K562 (cell line): ENCODE data around the gene MVP. TPM values are rescaled to one million over a fixed set of nuclear protein-coding genes. Genes with fewer than 3 reads are reported as not detected.

Source experiments
- FOS ChIP-seq: IDR thresholded peaks from 3 replicates; pipeline ENCODE4 v1.6.1; 2011; ENCODE audit not compliant: insufficient read length; ENCODE audit errors: extremely low read depth
- MYC ChIP-seq, 2 experiments: fragments of 250-450 bp in 1 of 2; sonication (Bioruptor Pico) in 1 of 2; IDR thresholded peaks; 2 replicates each; pipeline versions ENCODE4 v1.5.1 to v1.6.1; 2012 to 2021; ENCODE audit warnings: low read depth in 2 of 2, borderline replicate concordance in 1 of 2, improper control_type of control experiment in 1 of 2, low read length in 1 of 2, mild to moderate bottlenecking in 1 of 2, moderate library complexity in 1 of 2
- SFPQ ChIP-seq: fragments of 200-400 bp; formaldehyde crosslinking; IDR thresholded peaks from 2 replicates; pipeline ENCODE4 v1.6.1; 2017; ENCODE audit warnings: mild to moderate bottlenecking, low read depth, low read length, moderate library complexity
- ZFX ChIP-seq: sonication (generic); formaldehyde crosslinking; IDR thresholded peaks from 2 replicates; pipeline ENCODE4 v1.8.0; 2022; ENCODE audit warnings: mild to moderate bottlenecking, missing genetic modification reagents, moderate library complexity
- ZNF318 ChIP-seq, 2 experiments: fragments of 450-650 bp; IDR thresholded peaks; 2 replicates each; pipeline ENCODE4 v1.6.1; 2016; ENCODE audit warnings: mild to moderate bottlenecking in 2 of 2, borderline replicate concordance in 1 of 2, low read depth in 1 of 2, moderate library complexity in 1 of 2
- ZNF449 ChIP-seq: fragments of 250-450 bp; sonication (Bioruptor Pico); IDR thresholded peaks from 2 replicates; pipeline ENCODE4 v1.8.0; 2022; ENCODE audit warnings: moderate library complexity, mild to moderate bottlenecking, inconsistent platforms
- ZNF740 ChIP-seq, 3 experiments: fragments of 200-800 bp in 1 of 3; sonication (Bioruptor generic) in 1 of 3; sonication (generic) in 1 of 3; formaldehyde crosslinking in 1 of 3; IDR thresholded peaks; 2 replicates each; pipeline versions ENCODE4 v1.6.1 to v1.8.0; 2016 to 2022; ENCODE audit warnings: mild to moderate bottlenecking in 2 of 3, missing compliant biosample characterization in 2 of 3, missing genetic modification characterization in 2 of 3, missing genetic modification reagents in 1 of 3
- polyA plus RNA-seq, 8 experiments: library from polyadenylated mRNA; depleted of rRNA in 4 of 8; stranded (reverse) in 5 of 8; unstranded in 3 of 8; fragments of >200 nt; fragmentation: Nextera tagmentation in 2 of 8; fragmentation: Illumina TruSeq in 1 of 8; extraction: Ambion mirVana in 2 of 8; extraction: Trizol in 1 of 8; gene quantifications; 2 replicates each; pipeline versions ENCODE4 v1.2.1 to v1.2.3, GENCODE V29; 2011 to 2014; ENCODE audit warnings: inconsistent platforms in 1 of 8, missing spikeins in 1 of 8
- total RNA-seq, 7 experiments: library from RNA; depleted of rRNA in 6 of 7; stranded (reverse); fragments of >200 nt in 6 of 7; fragmentation: Illumina TruSeq in 2 of 7; extraction: Trizol in 2 of 7; gene quantifications; 2 replicates each; pipeline versions ENCODE4 v1.2.1 to v1.2.3, GENCODE V29; 2011 to 2021; ENCODE audit warnings: low replicate concordance in 1 of 7

MVP gene
- total and polyA plus RNA-seq, 9 of the 15 experiments (the other 6 are each of a cell fraction or from before 2014, with no cell fraction given) = 0.39 to 1.9 (median 0.76) TPM; not detected in 2

GRCh38 chr16:29811170-29811895 is 8.9 kb upstream of the MVP start (continued):
- TF ChIP-seq ZNF318 (IDR thresholded peaks at IDR 0.05; ENCODE audit: borderline replicate concordance in 1 of 2, low read depth in 1 of 2) (no peak), MYC (IDR thresholded peaks at IDR 0.05; ENCODE audit: low read depth, low read length) (no peak), MYC (CRISPR knock-in tag; IDR thresholded peaks at IDR 0.05; ENCODE audit: borderline replicate concordance, low read depth) (no peak), ZFX (CRISPR knock-in tag) (peak; percentile 36; the same call in 1 of the 2 replicates), ZNF740 (CRISPR knock-in tag; IDR thresholded peaks at IDR 0.05) (peak; percentile 20; the same call in 1 of the 2 replicates), ZNF740 (tag; IDR thresholded peaks at IDR 0.05) (no peak), ZNF449 (CRISPR knock-in tag) (no peak), SFPQ (no peak), FOS (no peak)
